GM23338 (cell line): ENCODE results near the gene JAG1. TPM values are rescaled to one million over a fixed set of nuclear protein-coding genes. Genes with fewer than 3 reads are reported as not detected.

Experiments
- ATAC-seq: fragments of 200-7000 bp; cut with Tn5 transposase; 3 replicates; pipeline ENCODE4 v1.9.1; 2020
- DNase-seq: peaks from one replicate; pipeline ENCODE4 v3.0.0-alpha.2; 2015; ENCODE audit warnings: low spot score
- H2AFZ ChIP-seq: fragments of 200-600 bp; sonication (generic); 2 replicates; pipeline ENCODE4 v1.8.0; 2016; ENCODE audit warnings: antibody characterized with exemption, mild to moderate bottlenecking, moderate library complexity
- H3F3A ChIP-seq: fragments of 200-600 bp; sonication (generic); replicated peaks from 2 replicates; pipeline ENCODE4 v1.8.0; 2017; ENCODE audit warnings: antibody characterized with exemption, mixed run types, low read depth
- H3K27ac ChIP-seq: fragments of 200-600 bp; sonication (generic); 2 replicates; pipeline ENCODE4 v1.6.1; 2016; ENCODE audit warnings: low read depth
- H3K27me3 ChIP-seq: fragments of 200-600 bp; sonication (generic); 2 replicates; pipeline ENCODE4 v1.8.0; 2016; ENCODE audit warnings: mild to moderate bottlenecking, mixed run types, moderate library complexity; ENCODE audit not compliant: insufficient read depth
- H3K36me3 ChIP-seq: fragments of 200-600 bp; sonication (generic); 2 replicates; pipeline ENCODE4 v1.8.0; 2016; ENCODE audit warnings: mild to moderate bottlenecking; ENCODE audit not compliant: insufficient read depth
- H3K4me1 ChIP-seq: fragments of 200-600 bp; sonication (generic); 2 replicates; pipeline ENCODE4 v1.8.0; 2016; ENCODE audit warnings: mild to moderate bottlenecking, moderate library complexity; ENCODE audit not compliant: insufficient read depth
- H3K4me2 ChIP-seq: fragments of 200-600 bp; sonication (generic); 2 replicates; pipeline ENCODE4 v1.7.1; 2017; ENCODE audit warnings: mixed run types
- H3K4me3 ChIP-seq: fragments of 200-600 bp; sonication (generic); 2 replicates; pipeline ENCODE4 v1.6.1; 2016; ENCODE audit warnings: mixed run types
- H3K79me2 ChIP-seq: fragments of 200-600 bp; sonication (generic); replicated peaks from 2 replicates; pipeline ENCODE4 v1.8.0; 2017; ENCODE audit warnings: mild to moderate bottlenecking; ENCODE audit not compliant: insufficient read depth
- H3K9me2 ChIP-seq: fragments of 200-600 bp; sonication (generic); 2 replicates; pipeline ENCODE4 v1.8.0; 2017; ENCODE audit not compliant: insufficient read depth
- H4K20me1 ChIP-seq: fragments of 200-600 bp; sonication (generic); replicated peaks from 2 replicates; pipeline ENCODE4 v1.8.0; 2017; ENCODE audit warnings: mild to moderate bottlenecking; ENCODE audit not compliant: insufficient read depth
- H3K27ac Mint-ChIP-seq: 2 replicates; pipeline ENCODE4 v1.8.0; 2020; ENCODE audit warnings: inconsistent platforms, mild to moderate bottlenecking, moderate library complexity, mixed read lengths
- H3K27me3 Mint-ChIP-seq: 3 replicates; pipeline ENCODE4 v1.8.0; 2022; ENCODE audit warnings: low read depth, mild to moderate bottlenecking, moderate library complexity, mixed read lengths, inconsistent platforms; ENCODE audit not compliant: insufficient read depth, poor library complexity
- H3K36me3 Mint-ChIP-seq: 3 replicates; pipeline ENCODE4 v1.8.0; 2021; ENCODE audit warnings: low read depth, mild to moderate bottlenecking, inconsistent platforms, moderate library complexity, mixed read lengths
- H3K4me1 Mint-ChIP-seq: 3 replicates; pipeline ENCODE4 v1.8.0; 2020; ENCODE audit warnings: mild to moderate bottlenecking, inconsistent platforms, mixed read lengths
- H3K4me3 Mint-ChIP-seq: 3 replicates; pipeline ENCODE4 v1.8.0; 2021; ENCODE audit warnings: moderate library complexity, mild to moderate bottlenecking, inconsistent platforms, mixed read lengths
- H3K9me3 Mint-ChIP-seq: 3 replicates; pipeline ENCODE4 v1.8.0; 2020; ENCODE audit warnings: moderate library complexity, mild to moderate bottlenecking, inconsistent platforms, mixed read lengths
- CREB1 ChIP-seq: fragments of 250-450 bp; sonication (Bioruptor Pico); IDR thresholded peaks from 2 replicates; pipeline ENCODE4 v1.5.0; 2020; ENCODE audit warnings: low read depth, mild to moderate bottlenecking, moderate library complexity
- ETS1 ChIP-seq: IDR thresholded peaks from 2 replicates; pipeline ENCODE4 v1.6.1; 2016; ENCODE audit warnings: antibody characterized with exemption
- EZH2 ChIP-seq: fragments of 200-600 bp; sonication (generic); IDR thresholded peaks from one replicate; pipeline ENCODE4 v1.8.0; 2017; ENCODE audit warnings: antibody characterized with exemption, mild to moderate bottlenecking, low read depth; ENCODE audit not compliant: unreplicated experiment
- EZH2phosphoT487 ChIP-seq: fragments of 200-600 bp; sonication (generic); IDR thresholded peaks from one replicate; pipeline ENCODE4 v1.8.1; 2018; ENCODE audit warnings: antibody characterized with exemption; ENCODE audit not compliant: unreplicated experiment
- NANOG ChIP-seq: IDR thresholded peaks from 2 replicates; pipeline ENCODE4 v1.6.1; 2016; ENCODE audit warnings: antibody characterized with exemption, borderline replicate concordance
- POLR2AphosphoS5 ChIP-seq: IDR thresholded peaks from 2 replicates; pipeline ENCODE4 v1.6.1; 2016; ENCODE audit warnings: antibody characterized with exemption, low read depth
- REST ChIP-seq: IDR thresholded peaks from one replicate; pipeline ENCODE4 v1.6.1; 2018; ENCODE audit warnings: antibody characterized with exemption; ENCODE audit not compliant: unreplicated experiment
- STAT1 ChIP-seq: IDR thresholded peaks from one replicate; pipeline ENCODE4 v1.6.1; 2016; ENCODE audit warnings: antibody characterized with exemption; ENCODE audit not compliant: unreplicated experiment
- ZNF114 ChIP-seq: fragments of 250-450 bp; sonication (Bioruptor Pico); IDR thresholded peaks from 2 replicates; pipeline ENCODE4 v1.5.0; 2020; ENCODE audit warnings: mild to moderate bottlenecking, moderate library complexity
- ZNF331 ChIP-seq: fragments of 250-450 bp; sonication (Bioruptor Pico); IDR thresholded peaks from 2 replicates; pipeline ENCODE4 v1.5.0; 2020; ENCODE audit warnings: low read depth, mild to moderate bottlenecking, moderate library complexity
- ZNF462 ChIP-seq: fragments of 250-450 bp; sonication (Bioruptor Pico); IDR thresholded peaks from 2 replicates; pipeline ENCODE4 v1.5.0; 2020; ENCODE audit warnings: mild to moderate bottlenecking, moderate library complexity
- polyA plus RNA-seq: library from polyadenylated mRNA; unstranded; fragments of >200 nt; fragmentation: Nextera tagmentation; extraction: Ambion mirVana; gene quantifications from 2 replicates; pipeline ENCODE4 v1.2.1, GENCODE V29; 2016
- total RNA-seq: library from RNA; depleted of rRNA; stranded (reverse); fragments of >200 nt; shearing (Covaris generic); gene quantifications from 2 replicates; pipeline ENCODE4 v1.2.3, GENCODE V29; 2014
- TF ChIP-seq, protein P1 (sequence below), 2 experiments: fragments of 200-600 bp in 1 of 2; sonication (generic) in 1 of 2; conservative IDR thresholded peaks; 2 replicates each; pipeline versions ENCODE4 v1.5.1 to v1.6.1; 2016 to 2017; ENCODE audit warnings: antibody characterized with exemption in 2 of 2, low read depth in 2 of 2, mild to moderate bottlenecking in 2 of 2, moderate library complexity in 1 of 2

Gene JAG1
- total and polyA plus RNA-seq, 2 experiments from 2014 or later, result 9.7 to 46.5 TPM

DNA sequence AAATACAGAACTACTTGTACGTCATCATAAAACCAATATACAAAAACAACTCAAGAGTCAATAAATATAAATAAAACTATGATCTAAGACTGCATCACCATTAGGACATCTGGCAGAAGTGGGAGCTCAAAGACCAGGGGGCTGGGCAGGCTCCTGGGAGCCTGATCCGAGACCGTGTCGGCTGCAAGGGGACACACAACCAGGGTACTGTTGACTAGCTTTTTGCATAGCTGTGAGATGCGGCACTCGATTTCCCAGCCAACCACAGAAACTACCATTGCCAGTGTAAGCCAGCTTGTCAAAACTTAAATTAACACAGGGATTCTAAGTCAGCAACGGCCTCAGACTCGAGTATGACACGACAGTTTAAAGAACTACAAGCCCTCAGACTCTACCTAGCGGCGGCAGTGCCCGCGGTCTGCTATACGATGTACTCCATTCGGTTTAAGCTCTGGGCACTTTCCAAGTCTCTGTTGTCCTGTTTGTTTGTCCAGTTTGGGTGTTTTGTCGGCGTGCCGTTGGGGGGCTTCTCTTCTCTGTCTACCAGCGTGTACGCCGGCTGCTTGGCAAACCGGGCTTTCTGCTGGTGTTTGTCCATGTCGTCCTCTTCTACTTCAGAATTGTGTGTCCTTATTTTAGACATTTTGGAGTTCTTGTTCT is 34.6 kb downstream of the JAG1 start:
- H3K4me3 Mint-ChIP-seq, result no peak overlapping the region
- H3K27ac Mint-ChIP-seq, result peak overlapping the region; percentile 34; the same call in 1 of the 2 replicates

More for the DNA sequence above, 34.6 kb downstream of the JAG1 start:
- 0 out of 2 replicates have a peak, but pooled peaks cover 2% of the 10 kb centered on the region for H4K20me1 ChIP-seq
- no peaks in the 10 kb centered on the region for H3F3A ChIP-seq
- no peak for DNase-seq
- H3K9me2 ChIP-seq, result no peaks in the 10 kb centered on the region; the same call in 1 of the 2 replicates
- 0 out of 2 replicates have a peak overlapping the region, but pooled peaks have one; percentile 55 for H3K27ac ChIP-seq
- no peaks in the 10 kb centered on the region for H3K27me3 ChIP-seq
- Mint-ChIP-seq H3K27me3 (peaks cover 6% of the 10 kb centered on the region), H3K4me1 (peaks cover 50% of the 10 kb centered on the region), H3K36me3 (peaks cover 67% of the 10 kb centered on the region), H3K9me3 (no peaks in the 10 kb centered on the region)
- TF ChIP-seq ETS1, result no peak
- TF ChIP-seq EZH2phosphoT487, result no peak
- TF ChIP-seq REST, result no peak
- no peak for TF ChIP-seq ZNF331 (CRISPR knock-in tag)
- TF ChIP-seq, protein P1, sequence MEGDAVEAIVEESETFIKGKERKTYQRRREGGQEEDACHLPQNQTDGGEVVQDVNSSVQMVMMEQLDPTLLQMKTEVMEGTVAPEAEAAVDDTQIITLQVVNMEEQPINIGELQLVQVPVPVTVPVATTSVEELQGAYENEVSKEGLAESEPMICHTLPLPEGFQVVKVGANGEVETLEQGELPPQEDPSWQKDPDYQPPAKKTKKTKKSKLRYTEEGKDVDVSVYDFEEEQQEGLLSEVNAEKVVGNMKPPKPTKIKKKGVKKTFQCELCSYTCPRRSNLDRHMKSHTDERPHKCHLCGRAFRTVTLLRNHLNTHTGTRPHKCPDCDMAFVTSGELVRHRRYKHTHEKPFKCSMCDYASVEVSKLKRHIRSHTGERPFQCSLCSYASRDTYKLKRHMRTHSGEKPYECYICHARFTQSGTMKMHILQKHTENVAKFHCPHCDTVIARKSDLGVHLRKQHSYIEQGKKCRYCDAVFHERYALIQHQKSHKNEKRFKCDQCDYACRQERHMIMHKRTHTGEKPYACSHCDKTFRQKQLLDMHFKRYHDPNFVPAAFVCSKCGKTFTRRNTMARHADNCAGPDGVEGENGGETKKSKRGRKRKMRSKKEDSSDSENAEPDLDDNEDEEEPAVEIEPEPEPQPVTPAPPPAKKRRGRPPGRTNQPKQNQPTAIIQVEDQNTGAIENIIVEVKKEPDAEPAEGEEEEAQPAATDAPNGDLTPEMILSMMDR (conservative IDR thresholded peaks at IDR 0.05; ENCODE audit: low read depth in 2 of 2), result no peak
- TF ChIP-seq NANOG, result no peak
- TF ChIP-seq STAT1, result no peak
- no peak for TF ChIP-seq CREB1
- no peak for TF ChIP-seq ZNF114 (CRISPR knock-in tag)
- no peak for TF ChIP-seq POLR2AphosphoS5
- TF ChIP-seq EZH2, result no peak
- TF ChIP-seq ZNF462 (CRISPR knock-in tag), result no peak
- H3K4me1 ChIP-seq, result peaks cover 40% of the 10 kb centered on the region
- no peak overlapping the region for H2AFZ ChIP-seq
- no peak for ATAC-seq
- H3K79me2 ChIP-seq, result 0 out of 2 replicates have a peak, but pooled peaks cover 3% of the 10 kb centered on the region
- H3K4me2 ChIP-seq, result no peak overlapping the region
- H3K36me3 ChIP-seq, result peaks cover 47% of the 10 kb centered on the region
- H3K4me3 ChIP-seq, result no peak overlapping the region
